CD14-positive monocyte (primary cell): ENCODE results near the gene TEX261. TPM values are rescaled to one million over a fixed set of nuclear protein-coding genes. Genes with fewer than 3 reads are reported as not detected.
A peak's percentile ranks its signal among the peaks of the same experiment; 100 is the strongest.

Experiments
- DNase-seq, 3 donors: peaks; one replicate each; pipeline ENCODE4 v3.0.0-alpha.2; 2011 to 2022
- H2AFZ ChIP-seq: 2 replicates; pipeline ENCODE4 v1.6.0; 2012; ENCODE audit warnings: mild to moderate bottlenecking, low read depth, low read length, inconsistent platforms; ENCODE audit not compliant: insufficient read depth, poor library complexity, severe bottlenecking
- H3K27ac ChIP-seq, 2 donors: 1 replicate in 1 of 2; 2 replicates in 1 of 2; pipeline ENCODE4 v1.5.1; 2012 to 2013; ENCODE audit warnings: low read length in 2 of 2, control low read depth in 1 of 2, inconsistent platforms in 1 of 2, low read depth in 1 of 2, mild to moderate bottlenecking in 1 of 2
- H3K27me3 ChIP-seq, 2 donors: one replicate each; pipeline versions ENCODE4 v1.6.0 to v1.6.1; 2011 to 2013; ENCODE audit warnings: low read length in 2 of 2; ENCODE audit not compliant: control insufficient read depth in 2 of 2, insufficient read depth in 2 of 2
- H3K36me3 ChIP-seq, 2 donors: replicated peaks in 1 of 2; 1 replicate in 1 of 2; 2 replicates in 1 of 2; pipeline versions ENCODE4 v1.5.1 to v1.6.1; 2012 to 2013; ENCODE audit warnings: low read length in 2 of 2, control low read depth in 1 of 2, inconsistent platforms in 1 of 2, mild to moderate bottlenecking in 1 of 2; ENCODE audit not compliant: insufficient read depth in 2 of 2, control insufficient read depth in 1 of 2
- H3K4me1 ChIP-seq, 2 donors: 1 replicate in 1 of 2; 2 replicates in 1 of 2; pipeline versions ENCODE4 v1.5.1 to v1.6.1; 2012 to 2013; ENCODE audit warnings: low read length in 2 of 2, control low read depth in 1 of 2, inconsistent platforms in 1 of 2, mild to moderate bottlenecking in 1 of 2, moderate library complexity in 1 of 2; ENCODE audit not compliant: insufficient read depth in 2 of 2, control insufficient read depth in 1 of 2
- H3K4me2 ChIP-seq: replicated peaks from 2 replicates; pipeline ENCODE3; 2012; ENCODE audit warnings: low read length, moderate library complexity, mild to moderate bottlenecking; ENCODE audit not compliant: poor library complexity, severe bottlenecking; ENCODE audit errors: extremely low read depth
- H3K4me3 ChIP-seq, 3 experiments: fragments of 200-600 bp in 1 of 3; sonication (generic) in 1 of 3; replicated peaks in 1 of 3; 1 replicate in 2 of 3; 2 replicates in 1 of 3; pipeline ENCODE4 v1.5.1; 2011 to 2013; ENCODE audit warnings: low read length in 3 of 3, mild to moderate bottlenecking in 3 of 3, control low read depth in 2 of 3, low read depth in 2 of 3, inconsistent platforms in 1 of 3, moderate library complexity in 1 of 3
- H3K79me2 ChIP-seq: 2 replicates; pipeline ENCODE4 v1.6.0; 2012; ENCODE audit warnings: mild to moderate bottlenecking, control low read depth, inconsistent platforms, low read length, moderate library complexity; ENCODE audit not compliant: insufficient read depth
- H3K9ac ChIP-seq: 2 replicates; pipeline ENCODE4 v1.6.0; 2017; ENCODE audit warnings: low read length, mild to moderate bottlenecking; ENCODE audit not compliant: insufficient read depth, poor library complexity, severe bottlenecking
- H3K9me3 ChIP-seq, 2 donors: replicated peaks in 1 of 2; 1 replicate in 1 of 2; 2 replicates in 1 of 2; pipeline versions ENCODE4 v1.5.1 to v1.6.1; 2012 to 2013; ENCODE audit warnings: low read length in 2 of 2, control low read depth in 1 of 2; ENCODE audit not compliant: control insufficient read depth in 1 of 2, insufficient read depth in 1 of 2
- H4K20me1 ChIP-seq: 2 replicates; pipeline ENCODE4 v1.6.0; 2012; ENCODE audit warnings: mild to moderate bottlenecking, low read length, control low read depth, moderate library complexity; ENCODE audit not compliant: insufficient read depth
- H3K27ac Mint-ChIP-seq, 7 donors: one replicate each; pipeline ENCODE4 v1.8.0; 2020; ENCODE audit warnings: mild to moderate bottlenecking in 7 of 7, mixed read lengths in 7 of 7, moderate library complexity in 6 of 7, inconsistent platforms in 2 of 7
- H3K27me3 Mint-ChIP-seq, 3 donors: one replicate each; pipeline ENCODE4 v1.8.0; 2021 to 2022; ENCODE audit warnings: low read depth in 3 of 3, mild to moderate bottlenecking in 3 of 3, mixed read lengths in 3 of 3, moderate library complexity in 3 of 3, inconsistent platforms in 1 of 3
- H3K36me3 Mint-ChIP-seq, 2 donors: one replicate each; pipeline ENCODE4 v1.8.0; 2020; ENCODE audit warnings: mixed read lengths in 2 of 2, inconsistent platforms in 1 of 2, mild to moderate bottlenecking in 1 of 2
- H3K4me1 Mint-ChIP-seq: one replicate; pipeline ENCODE4 v1.8.0; 2020; ENCODE audit warnings: mild to moderate bottlenecking, mixed read lengths
- H3K4me3 Mint-ChIP-seq, 2 donors: one replicate each; pipeline ENCODE4 v1.8.0; 2020; ENCODE audit warnings: mild to moderate bottlenecking in 2 of 2, mixed read lengths in 2 of 2, moderate library complexity in 1 of 2
- H3K9me3 Mint-ChIP-seq, 7 donors: one replicate each; pipeline ENCODE4 v1.8.0; 2020 to 2022; ENCODE audit warnings: mixed read lengths in 7 of 7, mild to moderate bottlenecking in 6 of 7, moderate library complexity in 6 of 7, inconsistent platforms in 2 of 7
- WGBS: methylation state at CpG from one replicate; pipeline ENCODE4 v1.1.5; 2013; ENCODE audit warnings: missing lambda C conversion rate; ENCODE audit not compliant: insufficient coverage; 5-methylcytosine and 5-hydroxymethylcytosine counted together
- intact Hi-C, 2 donors: fragments of 100-400 bp; cut with micrococcal nuclease; formaldehyde crosslinking; loops; one replicate each; pipeline versions ENCODE4 v1.15.0 to v1.15.1; 2023
- polyA plus RNA-seq, 3 donors: library from polyadenylated mRNA; depleted of rRNA in 1 of 3; unstranded in 2 of 3; stranded (reverse) in 1 of 3; fragments of 300-500 nt in 2 of 3; fragments of >200 nt in 1 of 3; fragmentation: Illumina TruSeq in 2 of 3; gene quantifications; 1 replicate in 2 of 3; 2 replicates in 1 of 3; pipeline ENCODE4 v1.2.3, GENCODE V29; 2012 to 2021
- TF ChIP-seq, protein P1 (sequence below): fragments of 200-600 bp; IDR thresholded peaks from one replicate; pipeline ENCODE4 v1.8.0; 2022; ENCODE audit warnings: antibody characterized with exemption, mild to moderate bottlenecking

Gene TEX261
- polyA plus RNA-seq, 3 donors: 20.1 to 32.2 (median 30.6) TPM

- Mint-ChIP-seq H3K27ac (peak overlapping the region in 2 of 7 donors; percentile 34 to 45), H3K27me3 (peaks cover 0 to 2% (median 0%) of the 10 kb centered on the region in 3 donors), H3K9me3 (peaks cover 0 to 2% (median 0%) of the 10 kb centered on the region in 7 donors), H3K36me3 (peaks cover 58 to 67% of the 10 kb centered on the region in 2 donors), H3K4me1 (peaks cover 34% of the 10 kb centered on the region), H3K4me3 (no peak overlapping the region)
- Histone ChIP-seq H3K9ac (no peak overlapping the region), H3K4me3 (no peak overlapping the region), H3K27ac (no peak overlapping the region), H3K4me1 (peaks cover 24 to 30% of the 10 kb centered on the region in 2 donors), H3K4me2 (no peak overlapping the region), H3K79me2 (peaks cover 37% of the 10 kb centered on the region), H3K9me3 (no peaks in the 10 kb centered on the region), H3K27me3 (no peaks in the 10 kb centered on the region), H3K36me3 (peaks cover 56 to 67% of the 10 kb centered on the region in 2 donors), H2AFZ (no peak overlapping the region), H4K20me1 (peaks cover 45% of the 10 kb centered on the region)
- no peak for DNase-seq
- TF ChIP-seq, protein P1, sequence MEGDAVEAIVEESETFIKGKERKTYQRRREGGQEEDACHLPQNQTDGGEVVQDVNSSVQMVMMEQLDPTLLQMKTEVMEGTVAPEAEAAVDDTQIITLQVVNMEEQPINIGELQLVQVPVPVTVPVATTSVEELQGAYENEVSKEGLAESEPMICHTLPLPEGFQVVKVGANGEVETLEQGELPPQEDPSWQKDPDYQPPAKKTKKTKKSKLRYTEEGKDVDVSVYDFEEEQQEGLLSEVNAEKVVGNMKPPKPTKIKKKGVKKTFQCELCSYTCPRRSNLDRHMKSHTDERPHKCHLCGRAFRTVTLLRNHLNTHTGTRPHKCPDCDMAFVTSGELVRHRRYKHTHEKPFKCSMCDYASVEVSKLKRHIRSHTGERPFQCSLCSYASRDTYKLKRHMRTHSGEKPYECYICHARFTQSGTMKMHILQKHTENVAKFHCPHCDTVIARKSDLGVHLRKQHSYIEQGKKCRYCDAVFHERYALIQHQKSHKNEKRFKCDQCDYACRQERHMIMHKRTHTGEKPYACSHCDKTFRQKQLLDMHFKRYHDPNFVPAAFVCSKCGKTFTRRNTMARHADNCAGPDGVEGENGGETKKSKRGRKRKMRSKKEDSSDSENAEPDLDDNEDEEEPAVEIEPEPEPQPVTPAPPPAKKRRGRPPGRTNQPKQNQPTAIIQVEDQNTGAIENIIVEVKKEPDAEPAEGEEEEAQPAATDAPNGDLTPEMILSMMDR: no peak
- 97% methylated on average over 5 of the region's 5 CpGs for WGBS
- intact Hi-C loops: no loop called here
Measured at GRCh38 chr2:70991142-70991541, 3.5 kb downstream of the TEX261 start.

DNA sequence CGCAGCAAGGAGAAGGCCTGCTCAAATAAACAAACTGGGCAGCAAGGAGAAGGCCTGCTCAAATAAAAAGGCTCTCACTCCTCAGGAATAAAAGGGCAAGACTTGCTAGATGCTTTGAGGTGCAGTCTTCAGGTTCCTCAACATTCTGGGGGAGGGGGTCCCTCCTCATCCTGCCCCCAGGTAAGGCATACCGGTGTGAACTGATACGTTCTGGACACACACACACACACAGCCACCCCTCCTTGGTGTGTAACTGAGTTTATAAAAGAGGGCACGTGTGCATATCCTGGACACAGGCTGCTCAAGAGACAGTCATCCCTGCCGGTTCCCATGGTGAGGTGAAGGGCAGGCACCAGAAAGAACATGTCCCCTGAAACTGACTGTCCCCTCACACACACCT is 4.5 kb downstream of the TEX261 start:
- H2AFZ ChIP-seq: no peak overlapping the region
- intact Hi-C loops: no loop called here
- H3K9me3 ChIP-seq: no peaks in the 10 kb centered on the region
- H3K9ac ChIP-seq: no peak overlapping the region
- no peak overlapping the region for H3K4me2 ChIP-seq
- H3K79me2 ChIP-seq: peaks cover 35% of the 10 kb centered on the region
- no peak for DNase-seq
- no CpG with 5 or more reads among the region's 5 CpGs for WGBS
- H3K27me3 Mint-ChIP-seq: peaks cover 0 to 2% (median 0%) of the 10 kb centered on the region in 3 donors
- peaks cover 63 to 72% of the 10 kb centered on the region in 2 donors for H3K36me3 Mint-ChIP-seq
- no peak overlapping the region for H3K4me3 ChIP-seq
- no peak overlapping the region for H3K27ac ChIP-seq
- no peak overlapping the region for H3K27ac Mint-ChIP-seq
- no peak overlapping the region for H3K4me3 Mint-ChIP-seq
- peaks cover 54% of the 10 kb centered on the region for H4K20me1 ChIP-seq
- H3K4me1 Mint-ChIP-seq: peaks cover 34% of the 10 kb centered on the region
- no peaks in the 10 kb centered on the region for H3K27me3 ChIP-seq
- peaks cover 56 to 70% of the 10 kb centered on the region in 2 donors for H3K36me3 ChIP-seq
- peaks cover 0 to 3% (median 0%) of the 10 kb centered on the region in 7 donors for H3K9me3 Mint-ChIP-seq
- H3K4me1 ChIP-seq: peaks cover 17 to 21% of the 10 kb centered on the region in 2 donors
- TF ChIP-seq, protein P1: no peak
